Lung (tissue), 16 donors: Measurements from ENCODE around the gene CBX3. TPM values are rescaled to one million over a fixed set of nuclear protein-coding genes. Genes with fewer than 3 reads are reported as not detected.
A peak's percentile ranks its signal among the peaks of the same experiment; 100 is the strongest.
"Not testable (repeated sequence)": the region's sequence is repeated elsewhere in the genome, so short reads cannot be mapped to it uniquely, and the experiment has no call there.

Experiments
- ATAC-seq: fragments of 200-7000 bp; cut with Tn5 transposase; one replicate; pipeline ENCODE4 v1.9.1; 2020; ENCODE audit warnings: moderate number of reproducible peaks; ENCODE audit not compliant: insufficient read depth, low FRiP score
- DNase-seq, 3 donors: peaks; one replicate each; pipeline ENCODE4 v3.0.0-alpha.2; 2013 to 2017
- H3K27ac ChIP-seq, 2 donors: one replicate each; pipeline ENCODE4 v1.5.1; 2013; ENCODE audit warnings: mild to moderate bottlenecking in 2 of 2, moderate library complexity in 2 of 2, control low read depth in 1 of 2, inconsistent platforms in 1 of 2, low read depth in 1 of 2, low read length in 1 of 2
- H3K27me3 ChIP-seq, 3 donors: one replicate each; pipeline ENCODE4 v1.5.1; 2013; ENCODE audit warnings: low read length in 2 of 3; ENCODE audit not compliant: control insufficient read depth in 3 of 3, insufficient read depth in 3 of 3
- H3K36me3 ChIP-seq, 4 donors: one replicate each; pipeline ENCODE4 v1.5.1; 2013; ENCODE audit warnings: low read length in 4 of 4, mild to moderate bottlenecking in 1 of 4, moderate library complexity in 1 of 4; ENCODE audit not compliant: control insufficient read depth in 4 of 4, insufficient read depth in 4 of 4
- H3K4me1 ChIP-seq, 5 donors: one replicate each; pipeline ENCODE4 v1.5.1; 2013; ENCODE audit warnings: low read length in 5 of 5, mild to moderate bottlenecking in 2 of 5, moderate library complexity in 1 of 5; ENCODE audit not compliant: control insufficient read depth in 5 of 5, insufficient read depth in 5 of 5
- H3K4me3 ChIP-seq: one replicate; pipeline ENCODE4 v1.5.1; 2013; ENCODE audit warnings: mild to moderate bottlenecking, control low read depth, moderate library complexity
- H3K9ac ChIP-seq, 2 donors: one replicate each; pipeline ENCODE4 v1.5.1; 2013; ENCODE audit warnings: low read length in 2 of 2, control low read depth in 1 of 2; ENCODE audit not compliant: insufficient read depth in 1 of 2
- H3K9me3 ChIP-seq, 4 donors: one replicate each; pipeline ENCODE4 v1.5.1; 2013; ENCODE audit warnings: low read length in 3 of 4, mild to moderate bottlenecking in 1 of 4, moderate library complexity in 1 of 4; ENCODE audit not compliant: control insufficient read depth in 4 of 4, insufficient read depth in 3 of 4
- CTCF ChIP-seq: IDR thresholded peaks from 2 replicates; pipeline ENCODE4 v1.5.1; 2012; ENCODE audit warnings: mild to moderate bottlenecking; ENCODE audit errors: control extremely low read depth, extremely low read depth
- WGBS, 2 donors: extraction: QIAGEN DNeasy Blood & Tissue Kit; methylation state at CpG; one replicate each; pipeline ENCODE4 v1.1.7; 2013; 5-methylcytosine and 5-hydroxymethylcytosine counted together
- long read RNA-seq, 5 donors: transcript quantifications; one replicate each; lab custom pipeline, GENCODE V29; 2026
- polyA plus RNA-seq, 2 donors: library from polyadenylated mRNA; stranded (reverse); fragments of 200-250 nt; gene quantifications; one replicate each; pipeline ENCODE4 v1.2.1, GENCODE V29; 2013
- total RNA-seq, 2 donors: library from RNA; depleted of rRNA in 1 of 2; stranded (reverse); fragments of >200 nt in 1 of 2; gene quantifications; one replicate each; pipeline ENCODE4 v1.2.1, GENCODE V29; 2014 to 2021
- donor health status: control.
- donor health status: control.
- donor health status: Bipolar disorder and iron deficiency.
- donor health status: healthy.
- donor health status: DM: yes; HTN: yes; CAD: no.

CBX3 gene
- total RNA-seq (100 to 1,000 TPM in 1 of 2 donors, 10 to 100 TPM in 1; 77.7 to 136 TPM), polyA plus RNA-seq (10 to 100 TPM; 94.4 to 95.4 TPM)
- long read RNA-seq, donor 1, transcript CBX3-201 (6 exons, 2,128 nt) = minor isoform, 7 of 256 reads
- long read RNA-seq, donor 1, transcript CBX3-202 (6 exons, 1,857 nt) = major isoform, 106 of 256 reads
- long read RNA-seq, donor 1, transcript CBX3-206 (3 exons, 860 nt) = minor isoform, 24 of 256 reads
- long read RNA-seq, donor 1, partial matches to known transcripts = 110 of 256 reads
- long read RNA-seq, donor 1, other reads (novel, unspliced or antisense) = 0 of 256 reads
- long read RNA-seq, donor 2, transcript CBX3-206 (3 exons, 860 nt) = minor isoform, 10 of 39 reads
- long read RNA-seq, donor 2, transcript CBX3-202 (6 exons, 1,857 nt) = major isoform, 26 of 39 reads
- long read RNA-seq, donor 2, partial matches to known transcripts = 0 of 39 reads
- long read RNA-seq, donor 2, other reads (novel, unspliced or antisense) = 0 of 39 reads
- long read RNA-seq, donor 3, transcript CBX3-206 (3 exons, 860 nt) = minor isoform, 8 of 106 reads
- long read RNA-seq, donor 3, transcript CBX3-202 (6 exons, 1,857 nt) = major isoform, 39 of 106 reads
- long read RNA-seq, donor 3, partial matches to known transcripts = 53 of 106 reads
- long read RNA-seq, donor 3, other reads (novel, unspliced or antisense) = 0 of 106 reads
- long read RNA-seq, donor 4, transcript CBX3-206 (3 exons, 860 nt) = minor isoform, 17 of 100 reads
- long read RNA-seq, donor 4, transcript CBX3-202 (6 exons, 1,857 nt) = major isoform, 34 of 100 reads
- long read RNA-seq, donor 4, partial matches to known transcripts = 44 of 100 reads
- long read RNA-seq, donor 4, other reads (novel, unspliced or antisense) = 0 of 100 reads
- long read RNA-seq, donor 5, transcript CBX3-206 (3 exons, 860 nt) = minor isoform, 25 of 215 reads
- long read RNA-seq, donor 5, transcript CBX3-202 (6 exons, 1,857 nt) = major isoform, 119 of 215 reads
- long read RNA-seq, donor 5, transcript CBX3-201 (6 exons, 2,128 nt) = minor isoform, 6 of 215 reads
- long read RNA-seq, donor 5, partial matches to known transcripts = 56 of 215 reads
- long read RNA-seq, donor 5, other reads (novel, unspliced or antisense) = 8 of 215 reads

GRCh38 chr7:26201247-26202018 lies at the start of gene CBX3:
Gene CBX3, plus strand, starts transcription at chr7:26201745. Its CDS starts 1,254 bp downstream, at chr7:26202999.
- no peaks in the 10 kb centered on the region for H3K27me3 ChIP-seq

GRCh38 chr7:26151953-26152781 lies 49.4 kb upstream of the CBX3 start, which contains the start of gene NFE2L3:
Gene NFE2L3, plus strand, starts transcription at chr7:26152198. Its CDS starts 301 bp downstream, at chr7:26152499.
- peaks cover 0 to 42% (median 33%) of the 10 kb centered on the region in 3 donors for H3K27me3 ChIP-seq
- peak within 1 kb of the TSS; percentile 73 for H3K4me3 ChIP-seq
- peak within 1 kb of the TSS in 1 of 2 donors; percentile 26 for H3K27ac ChIP-seq
- no peak within 1 kb of the TSS for H3K9ac ChIP-seq
- ATAC-seq (peak; percentile 90), DNase-seq (peak; percentile 53 to 79 (median 76))
- no peaks in the 10 kb centered on the region for H3K36me3 ChIP-seq
- 1% methylated on average over 65 to 95 of the region's 95 CpGs for WGBS, 2 donors
- H3K4me1 ChIP-seq = peaks cover 0 to 21% (median 4%) of the 10 kb centered on the region in 5 donors
- no peak for TF ChIP-seq CTCF
- H3K9me3 ChIP-seq = no peaks in the 10 kb centered on the region

More at GRCh38 chr7:26201247-26202018, at the start of gene CBX3:
- TF ChIP-seq CTCF = no peak
- Histone ChIP-seq H3K9ac (peak within 1 kb of the TSS; percentile 100), H3K4me1 (peaks cover 3 to 41% (median 14%) of the 10 kb centered on the region in 5 donors), H3K4me3 (peak within 1 kb of the TSS; percentile 91), H3K36me3 (peaks cover 2 to 29% (median 11%) of the 10 kb centered on the region in 4 donors), H3K27ac (peak within 1 kb of the TSS; percentile 99), H3K9me3 (no peaks in the 10 kb centered on the region)
- WGBS, 2 donors = 3 to 8% methylated on average over 54 to 86 of the region's 86 CpGs
- peak; percentile 74 for ATAC-seq
- peak in 2 of 3 donors; percentile 96 to 97 for DNase-seq

GRCh38 chr7:26152782-26153240 lies 48.7 kb upstream of the CBX3 start:
- 2 to 6% methylated on average over 38 to 54 of the region's 54 CpGs for WGBS, 2 donors
- Histone ChIP-seq H3K4me3 (peak overlapping the region; percentile 73), H3K4me1 (peaks cover 0 to 21% (median 4%) of the 10 kb centered on the region in 5 donors), H3K27me3 (peaks cover 0 to 42% (median 38%) of the 10 kb centered on the region in 3 donors), H3K27ac (peak overlapping the region in 1 of 2 donors; percentile 26)
- H3K36me3 ChIP-seq, H3K9ac ChIP-seq, DNase-seq, H3K9me3 ChIP-seq, ATAC-seq: not testable (repeated sequence)
